H9 (cell line): ENCODE measurements around the gene CTNNA3. TPM values are rescaled to one million over a fixed set of nuclear protein-coding genes. Genes with fewer than 3 reads are reported as not detected.

Experiments used
- DNase-seq: peaks from one replicate; pipeline ENCODE4 v3.0.0-alpha.2; 2017
- H2AFZ ChIP-seq: one replicate; pipeline ENCODE4 v1.6.1; 2013; ENCODE audit warnings: mild to moderate bottlenecking, low read length, control low read depth, moderate library complexity
- H2AK5ac ChIP-seq: 2 replicates; pipeline ENCODE4 v1.6.1; 2013; ENCODE audit warnings: low read length, control low read depth, mixed read lengths; ENCODE audit not compliant: insufficient read length
- H2BK120ac ChIP-seq: one replicate; pipeline ENCODE4 v1.6.1; 2013; ENCODE audit warnings: low read depth, mild to moderate bottlenecking, low read length, control low read depth, inconsistent platforms; ENCODE audit not compliant: poor library complexity, severe bottlenecking
- H2BK12ac ChIP-seq: 2 replicates; pipeline ENCODE4 v1.6.1; 2013; ENCODE audit warnings: low read length, control low read depth, mixed read lengths, low read depth; ENCODE audit not compliant: insufficient read length
- H2BK15ac ChIP-seq: 2 replicates; pipeline ENCODE4 v1.6.1; 2013; ENCODE audit warnings: low read depth, low read length, control low read depth
- H2BK20ac ChIP-seq: one replicate; pipeline ENCODE4 v1.6.1; 2013; ENCODE audit warnings: low read depth, mild to moderate bottlenecking, low read length, control low read depth, inconsistent platforms; ENCODE audit not compliant: poor library complexity, severe bottlenecking
- H2BK5ac ChIP-seq: 2 replicates; pipeline ENCODE4 v1.6.1; 2013; ENCODE audit warnings: low read length, control low read depth, mixed read lengths; ENCODE audit not compliant: insufficient read length
- H3K14ac ChIP-seq: 2 replicates; pipeline ENCODE4 v1.6.1; 2013; ENCODE audit warnings: low read length, control low read depth; ENCODE audit not compliant: insufficient read depth
- H3K18ac ChIP-seq: 2 replicates; pipeline ENCODE4 v1.6.1; 2013; ENCODE audit warnings: low read depth, mild to moderate bottlenecking, mixed read lengths, low read length, control low read depth; ENCODE audit not compliant: insufficient read length
- H3K23ac ChIP-seq: 2 replicates; pipeline ENCODE4 v1.6.1; 2013; ENCODE audit warnings: low read length, control low read depth, mixed read lengths, low read depth; ENCODE audit not compliant: insufficient read length
- H3K23me2 ChIP-seq: 2 replicates; pipeline ENCODE4 v1.6.1; 2013; ENCODE audit warnings: low read depth, mild to moderate bottlenecking, mixed read lengths, low read length, control low read depth; ENCODE audit not compliant: insufficient read length, poor library complexity, severe bottlenecking
- H3K27ac ChIP-seq: 2 replicates; pipeline ENCODE4 v1.5.1; 2013; ENCODE audit warnings: low read length, control low read depth, mixed read lengths, low read depth; ENCODE audit not compliant: insufficient read length
- H3K27me3 ChIP-seq: 2 replicates; pipeline ENCODE4 v1.6.1; 2013; ENCODE audit warnings: low read length, control low read depth, inconsistent platforms; ENCODE audit not compliant: insufficient read depth
- H3K4ac ChIP-seq: 2 replicates; pipeline ENCODE4 v1.6.1; 2013; ENCODE audit warnings: low read depth, mild to moderate bottlenecking, control low read depth, inconsistent platforms, low read length, moderate library complexity
- H3K4me1 ChIP-seq: 2 replicates; pipeline ENCODE4 v1.6.1; 2013; ENCODE audit warnings: low read length, control low read depth, inconsistent platforms; ENCODE audit not compliant: insufficient read depth
- H3K4me2 ChIP-seq: 2 replicates; pipeline ENCODE4 v1.6.1; 2013; ENCODE audit warnings: low read length, control low read depth, mixed read lengths; ENCODE audit not compliant: insufficient read length, insufficient read depth
- H3K56ac ChIP-seq: 2 replicates; pipeline ENCODE4 v1.6.1; 2013; ENCODE audit warnings: low read depth, mild to moderate bottlenecking, mixed read lengths, low read length, control low read depth; ENCODE audit not compliant: insufficient read length
- H3K79me1 ChIP-seq: 2 replicates; pipeline ENCODE4 v1.6.1; 2013; ENCODE audit warnings: low read depth, mild to moderate bottlenecking, moderate library complexity, low read length, control low read depth, inconsistent platforms; ENCODE audit not compliant: insufficient read depth, poor library complexity, severe bottlenecking
- H3K79me2 ChIP-seq: 2 replicates; pipeline ENCODE4 v1.6.1; 2013; ENCODE audit warnings: low read length, control low read depth, inconsistent platforms; ENCODE audit not compliant: insufficient read depth
- H3K9ac ChIP-seq: 2 replicates; pipeline ENCODE4 v1.6.1; 2013; ENCODE audit warnings: low read length, control low read depth, mixed read lengths; ENCODE audit not compliant: insufficient read length; ENCODE audit errors: extremely low read depth
- H3K9me3 ChIP-seq: one replicate; pipeline ENCODE4 v1.6.1; 2013; ENCODE audit warnings: low read depth, low read length, inconsistent platforms; ENCODE audit not compliant: control insufficient read depth
- H3T11ph ChIP-seq: one replicate; pipeline ENCODE4 v1.6.1; 2013; ENCODE audit warnings: mild to moderate bottlenecking, low read length, control low read depth, inconsistent platforms
- H4K20me1 ChIP-seq: one replicate; pipeline ENCODE4 v1.6.1; 2013; ENCODE audit not compliant: control insufficient read depth, insufficient read length, insufficient read depth
- H4K5ac ChIP-seq: 2 replicates; pipeline ENCODE4 v1.6.1; 2013; ENCODE audit warnings: low read depth, mild to moderate bottlenecking, mixed read lengths, low read length, control low read depth; ENCODE audit not compliant: insufficient read length
- H4K8ac ChIP-seq: replicated peaks from 2 replicates; pipeline ENCODE4 v1.6.1; 2013; ENCODE audit warnings: low read length, control low read depth, mixed read lengths, low read depth; ENCODE audit not compliant: insufficient read length
- H4K91ac ChIP-seq: 2 replicates; pipeline ENCODE4 v1.6.1; 2013; ENCODE audit warnings: low read depth, mild to moderate bottlenecking, moderate library complexity, mixed read lengths, low read length, control low read depth; ENCODE audit not compliant: insufficient read length
- H3K27ac Mint-ChIP-seq, 3 experiments: 2 replicates in 2 of 3; 3 replicates in 1 of 3; pipeline ENCODE4 v1.8.0; 2020 to 2021; ENCODE audit warnings: mixed read lengths in 3 of 3, mild to moderate bottlenecking in 1 of 3, moderate library complexity in 1 of 3
- H3K27me3 Mint-ChIP-seq: 2 replicates; pipeline ENCODE4 v1.8.0; 2021; ENCODE audit warnings: low read depth, mild to moderate bottlenecking, moderate library complexity, mixed read lengths
- H3K36me3 Mint-ChIP-seq, 3 experiments: 2 replicates in 2 of 3; 3 replicates in 1 of 3; pipeline ENCODE4 v1.8.0; 2020 to 2021; ENCODE audit warnings: low read depth in 3 of 3, mixed read lengths in 3 of 3; ENCODE audit not compliant: insufficient read depth in 1 of 3
- H3K4me1 Mint-ChIP-seq, 2 experiments: 2 replicates each; pipeline ENCODE4 v1.8.0; 2020; ENCODE audit warnings: mixed read lengths in 2 of 2
- H3K4me3 Mint-ChIP-seq, 2 experiments: 2 replicates in 1 of 2; 3 replicates in 1 of 2; pipeline ENCODE4 v1.8.0; 2020 to 2021; ENCODE audit warnings: mild to moderate bottlenecking in 2 of 2, mixed read lengths in 2 of 2, moderate library complexity in 1 of 2
- H3K9me3 Mint-ChIP-seq, 2 experiments: 2 replicates in 1 of 2; 3 replicates in 1 of 2; pipeline ENCODE4 v1.8.0; 2020; ENCODE audit warnings: mild to moderate bottlenecking in 2 of 2, mixed read lengths in 2 of 2, moderate library complexity in 1 of 2
- CTCF ChIP-seq: fragments of 200-600 bp; sonication (generic); conservative IDR thresholded peaks from 3 replicates; pipeline ENCODE4 v1.8.0; 2021; ENCODE audit warnings: antibody characterized with exemption, mild to moderate bottlenecking
- WGBS: extraction: QIAGEN DNeasy Blood & Tissue Kit; methylation state at CpG from one replicate; pipeline ENCODE4 v1.1.7; 2013; ENCODE audit warnings: missing lambda C conversion rate, low lambda C conversion rate, mixed read lengths; ENCODE audit not compliant: insufficient read length; ENCODE audit errors: extremely low coverage; 5-methylcytosine and 5-hydroxymethylcytosine counted together
- total RNA-seq: library from RNA; stranded (reverse); gene quantifications from 2 replicates; pipeline ENCODE4 v1.2.1, GENCODE V29; 2021

CTNNA3 gene
- total RNA-seq, 1 experiment from 2014 or later, result 3.3 TPM

- no peak overlapping the region for H3K27ac Mint-ChIP-seq
- H3K4ac ChIP-seq, result no peak overlapping the region
- no peak overlapping the region for H3K56ac ChIP-seq
- H3K23ac ChIP-seq, result no peak overlapping the region
- H2AK5ac ChIP-seq, result no peak overlapping the region
- no peak overlapping the region for H2BK12ac ChIP-seq
- no peaks in the 10 kb centered on the region for H4K20me1 ChIP-seq
- no peak overlapping the region for H3T11ph ChIP-seq
- no peaks in the 10 kb centered on the region for H3K9me3 ChIP-seq
- no peaks in the 10 kb centered on the region; the same call in 1 of the 2 replicates for H3K4me1 ChIP-seq
- H2AFZ ChIP-seq, result no peak overlapping the region
- H3K23me2 ChIP-seq, result no peaks in the 10 kb centered on the region
- H4K91ac ChIP-seq, result no peak overlapping the region
- H3K9ac ChIP-seq, result no peak overlapping the region
- no peaks in the 10 kb centered on the region; a peak in 1 of 5 replicates for H3K9me3 Mint-ChIP-seq
- no peaks in the 10 kb centered on the region for H3K79me2 ChIP-seq
- H2BK15ac ChIP-seq, result no peak overlapping the region
- H3K4me1 Mint-ChIP-seq, result peaks cover 0 to 3% of the 10 kb centered on the region in 2 experiments; a peak in 1 of 4 replicates
- H3K36me3 Mint-ChIP-seq, result no peaks in the 10 kb centered on the region
- H4K5ac ChIP-seq, result no peak overlapping the region
- DNase-seq, result no peak
- no peak overlapping the region for H3K27ac ChIP-seq
- H4K8ac ChIP-seq, result no peak overlapping the region
- no peak for TF ChIP-seq CTCF
- no CpG with 5 or more reads among the region's 1 CpG for WGBS
- no peak overlapping the region for H3K4me2 ChIP-seq
- H3K27me3 ChIP-seq, result no peaks in the 10 kb centered on the region
- no peak overlapping the region for H3K18ac ChIP-seq
- H3K79me1 ChIP-seq, result no peaks in the 10 kb centered on the region
- no peaks in the 10 kb centered on the region for H3K27me3 Mint-ChIP-seq
- H3K4me3 Mint-ChIP-seq, result no peak overlapping the region
- no peak overlapping the region for H2BK120ac ChIP-seq
- H3K14ac ChIP-seq, result no peak overlapping the region
- H2BK20ac ChIP-seq, result no peak overlapping the region
- no peak overlapping the region for H2BK5ac ChIP-seq
Measured at GRCh38 chr10:66038623-66039022, 1657.4 kb downstream of the CTNNA3 start.
